Vagina (tissue), 2 donors: ENCODE data around the gene CAMKK2. TPM values are rescaled to one million over a fixed set of nuclear protein-coding genes. Genes with fewer than 3 reads are reported as not detected.

ENCODE experiments used
- DNase-seq, 2 donors: peaks; one replicate each; pipeline ENCODE4 v3.0.0-alpha.2; 2017; ENCODE audit errors: extremely low spot score in 2 of 2
- H3K27ac ChIP-seq: fragments of 200-600 bp; sonication (generic); one replicate; pipeline ENCODE4 v1.5.1; 2019
- H3K27me3 ChIP-seq: fragments of 200-600 bp; sonication (generic); one replicate; pipeline ENCODE4 v1.5.1; 2019
- H3K36me3 ChIP-seq, 2 donors: fragments of 200-600 bp; sonication (generic); one replicate each; pipeline ENCODE4 v1.5.1; 2017 to 2019
- H3K4me1 ChIP-seq: fragments of 200-600 bp; sonication (generic); one replicate; pipeline ENCODE4 v1.5.1; 2019
- H3K4me3 ChIP-seq, 2 donors: fragments of 200-600 bp; sonication (generic); 1 replicate in 1 of 2; 2 replicates in 1 of 2; pipeline ENCODE4 v1.5.1; 2016 to 2019
- H3K9me3 ChIP-seq: fragments of 200-600 bp; sonication (generic); one replicate; pipeline ENCODE4 v1.5.1; 2019
- POLR2A ChIP-seq, 2 donors: fragments of 450-650 bp; IDR thresholded peaks; one replicate each; pipeline ENCODE4 v1.6.1; 2017; ENCODE audit warnings: antibody characterized with exemption in 2 of 2, mild to moderate bottlenecking in 2 of 2, moderate library complexity in 2 of 2
- POLR2AphosphoS5 ChIP-seq, 2 donors: sonication (generic); formaldehyde crosslinking; IDR thresholded peaks; one replicate each; pipeline ENCODE4 v1.9.0; 2017; ENCODE audit warnings: antibody characterized with exemption in 2 of 2, mild to moderate bottlenecking in 2 of 2, low read depth in 1 of 2; ENCODE audit not compliant: insufficient read depth in 1 of 2
- intact Hi-C: fragments of 100-400 bp; cut with DNase I; formaldehyde crosslinking; loops from one replicate; pipeline ENCODE4 v1.15.1; 2023
- total RNA-seq: library from RNA; depleted of rRNA; stranded (reverse); fragments of >200 nt; gene quantifications from one replicate; pipeline ENCODE4 v1.2.3, GENCODE V29; 2016
- TF ChIP-seq, protein P1 (sequence below), 3 experiments: fragments of 450-650 bp in 2 of 3; fragments of 200-600 bp in 1 of 3; sonication (generic) in 1 of 3; IDR thresholded peaks; one replicate each; pipeline ENCODE4 v1.5.1; 2017 to 2019; ENCODE audit warnings: antibody characterized with exemption in 3 of 3, mild to moderate bottlenecking in 2 of 3, moderate library complexity in 2 of 3

The CAMKK2 gene
- total RNA-seq, 1 donor from 2014 or later = 32.7 TPM

GRCh38 chr12:121273364-121273896 lies 23.1 kb downstream of the CAMKK2 start:
- no peaks in the 10 kb centered on the region for H3K27me3 ChIP-seq
- H3K36me3 ChIP-seq = peaks cover 0 to 31% of the 10 kb centered on the region in 2 donors
- intact Hi-C loops = no loop called here
- TF ChIP-seq POLR2AphosphoS5 (IDR thresholded peaks at IDR 0.05; ENCODE audit: insufficient read depth in 1 of 2, low read depth in 1 of 2) (no peak), POLR2A (IDR thresholded peaks at IDR 0.05) (no peak)
- TF ChIP-seq, protein P1, sequence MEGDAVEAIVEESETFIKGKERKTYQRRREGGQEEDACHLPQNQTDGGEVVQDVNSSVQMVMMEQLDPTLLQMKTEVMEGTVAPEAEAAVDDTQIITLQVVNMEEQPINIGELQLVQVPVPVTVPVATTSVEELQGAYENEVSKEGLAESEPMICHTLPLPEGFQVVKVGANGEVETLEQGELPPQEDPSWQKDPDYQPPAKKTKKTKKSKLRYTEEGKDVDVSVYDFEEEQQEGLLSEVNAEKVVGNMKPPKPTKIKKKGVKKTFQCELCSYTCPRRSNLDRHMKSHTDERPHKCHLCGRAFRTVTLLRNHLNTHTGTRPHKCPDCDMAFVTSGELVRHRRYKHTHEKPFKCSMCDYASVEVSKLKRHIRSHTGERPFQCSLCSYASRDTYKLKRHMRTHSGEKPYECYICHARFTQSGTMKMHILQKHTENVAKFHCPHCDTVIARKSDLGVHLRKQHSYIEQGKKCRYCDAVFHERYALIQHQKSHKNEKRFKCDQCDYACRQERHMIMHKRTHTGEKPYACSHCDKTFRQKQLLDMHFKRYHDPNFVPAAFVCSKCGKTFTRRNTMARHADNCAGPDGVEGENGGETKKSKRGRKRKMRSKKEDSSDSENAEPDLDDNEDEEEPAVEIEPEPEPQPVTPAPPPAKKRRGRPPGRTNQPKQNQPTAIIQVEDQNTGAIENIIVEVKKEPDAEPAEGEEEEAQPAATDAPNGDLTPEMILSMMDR (IDR thresholded peaks at IDR 0.05) = no peak
- no peaks in the 10 kb centered on the region for H3K9me3 ChIP-seq
- H3K4me1 ChIP-seq = no peaks in the 10 kb centered on the region
- no peak for DNase-seq
- no peak overlapping the region for H3K4me3 ChIP-seq
- no peak overlapping the region for H3K27ac ChIP-seq

- Histone ChIP-seq H3K4me1 (no peaks in the 10 kb centered on the region), H3K27ac (no peak overlapping the region), H3K27me3 (no peaks in the 10 kb centered on the region), H3K4me3 (no peak overlapping the region), H3K36me3 (peaks cover 0 to 53% of the 10 kb centered on the region in 2 donors), H3K9me3 (no peaks in the 10 kb centered on the region)
- intact Hi-C loops = no loop called here
- no peak for DNase-seq
- TF ChIP-seq POLR2AphosphoS5 (IDR thresholded peaks at IDR 0.05; ENCODE audit: insufficient read depth in 1 of 2, low read depth in 1 of 2) (no peak), POLR2A (IDR thresholded peaks at IDR 0.05) (no peak)
- TF ChIP-seq, protein P1 (IDR thresholded peaks at IDR 0.05) = no peak
These were observed 28.7 kb downstream of the CAMKK2 start for GRCh38 chr12:121267822-121268221.

DNA sequence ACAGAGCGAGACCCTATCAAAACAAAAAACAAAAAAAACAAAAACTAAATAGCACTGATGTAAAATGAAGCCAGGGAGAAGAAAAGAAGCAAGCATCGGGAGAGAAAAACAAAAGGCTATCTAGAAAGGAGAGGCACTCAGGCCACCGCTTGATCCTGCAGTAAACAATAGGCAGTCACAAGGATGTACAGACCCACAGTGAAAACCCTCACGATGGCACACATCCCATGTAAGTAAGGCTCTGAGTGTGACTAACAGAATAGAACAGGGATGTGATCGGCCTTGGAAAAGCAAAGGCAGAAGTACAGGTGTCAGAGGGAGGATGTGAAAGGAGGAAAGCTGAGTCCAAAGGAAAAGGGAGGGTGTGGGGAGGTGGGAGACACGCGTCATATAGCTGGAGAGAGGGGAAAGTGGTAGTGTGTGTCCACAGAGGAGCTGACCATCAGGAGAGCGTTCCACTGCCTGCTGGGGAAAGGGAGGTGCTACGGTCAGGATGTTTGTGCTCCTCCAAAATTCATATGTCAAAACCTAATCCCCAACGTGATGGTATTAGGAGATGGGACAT lies 31.5 kb downstream of the CAMKK2 start:
- no peak overlapping the region for H3K4me3 ChIP-seq
- no peaks in the 10 kb centered on the region for H3K4me1 ChIP-seq
- intact Hi-C loops = no loop called here
- no peak overlapping the region for H3K27ac ChIP-seq
- H3K27me3 ChIP-seq = no peaks in the 10 kb centered on the region
- TF ChIP-seq, protein P1 (IDR thresholded peaks at IDR 0.05) = no peak
- TF ChIP-seq POLR2A (IDR thresholded peaks at IDR 0.05) (no peak), POLR2AphosphoS5 (IDR thresholded peaks at IDR 0.05; ENCODE audit: insufficient read depth in 1 of 2, low read depth in 1 of 2) (no peak)
- peaks cover 0 to 70% of the 10 kb centered on the region in 2 donors for H3K36me3 ChIP-seq
- no peak for DNase-seq
- H3K9me3 ChIP-seq = no peaks in the 10 kb centered on the region

GRCh38 chr12:121264135-121264534 lies 32.4 kb downstream of the CAMKK2 start:
- TF ChIP-seq POLR2A (IDR thresholded peaks at IDR 0.05) = no peak
- TF ChIP-seq, protein P1 (IDR thresholded peaks at IDR 0.05) = no peak
- TF ChIP-seq POLR2AphosphoS5 (IDR thresholded peaks at IDR 0.05; ENCODE audit: insufficient read depth in 1 of 2, low read depth in 1 of 2) = no peak
- DNase-seq = no peak
- Histone ChIP-seq H3K4me3 (no peak overlapping the region), H3K4me1 (no peaks in the 10 kb centered on the region), H3K36me3 (peaks cover 0 to 74% of the 10 kb centered on the region in 2 donors), H3K27ac (no peak overlapping the region), H3K27me3 (no peaks in the 10 kb centered on the region), H3K9me3 (no peaks in the 10 kb centered on the region)
- intact Hi-C loops = no loop called here

DNA sequence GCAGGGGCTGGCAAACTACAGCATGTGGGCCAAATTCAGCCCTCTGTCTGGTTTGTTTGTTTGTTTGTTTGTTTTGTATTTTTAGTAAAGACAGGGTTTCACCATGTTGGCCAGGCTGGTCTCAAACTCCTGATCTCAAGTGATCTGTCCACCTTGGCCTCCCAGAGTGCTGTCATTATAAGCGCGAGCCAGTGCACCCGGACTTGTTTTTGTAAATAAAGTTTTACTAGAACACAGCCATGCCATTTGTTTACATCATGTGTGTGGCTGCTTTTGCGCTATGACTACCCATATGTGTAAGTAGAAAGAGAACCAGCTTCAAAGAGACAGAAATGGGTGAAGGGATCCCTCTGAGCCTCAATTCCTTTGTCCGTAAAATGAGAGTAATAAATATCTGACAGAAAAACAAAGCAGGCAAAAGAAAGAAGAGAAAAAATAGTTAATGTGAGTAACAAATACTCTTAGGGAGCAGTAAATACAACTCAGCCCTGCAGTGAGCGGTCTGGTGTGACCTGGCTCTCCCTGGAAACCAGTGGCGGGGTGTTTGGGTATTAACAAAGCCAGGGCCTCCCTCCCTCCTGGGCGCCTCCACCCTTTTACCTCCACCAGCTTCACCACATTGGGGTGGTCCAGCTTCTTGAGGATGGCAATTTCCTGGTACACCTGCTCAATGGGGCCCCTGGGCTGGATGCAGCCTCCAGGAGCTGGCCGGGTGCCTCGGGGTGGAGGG lies 33.1 kb downstream of the CAMKK2 start:
- Histone ChIP-seq H3K9me3 (no peaks in the 10 kb centered on the region), H3K4me3 (no peak overlapping the region), H3K36me3 (peaks cover 0 to 73% of the 10 kb centered on the region in 2 donors), H3K4me1 (no peaks in the 10 kb centered on the region), H3K27ac (no peak overlapping the region), H3K27me3 (no peaks in the 10 kb centered on the region)
- intact Hi-C loops = no loop called here
- DNase-seq = no peak
- TF ChIP-seq, protein P1 (IDR thresholded peaks at IDR 0.05) = no peak
- TF ChIP-seq POLR2AphosphoS5 (IDR thresholded peaks at IDR 0.05; ENCODE audit: insufficient read depth in 1 of 2, low read depth in 1 of 2) (no peak), POLR2A (IDR thresholded peaks at IDR 0.05) (no peak)
